ENCODE measurements around the gene SRGAP1. TPM values are rescaled to one million over a fixed set of nuclear protein-coding genes. Genes with fewer than 3 reads are reported as not detected.
"Not testable (repeated sequence)": the region's sequence is repeated elsewhere in the genome, so short reads cannot be mapped to it uniquely, and the experiment has no call there.

The SRGAP1 gene
- total RNA-seq, 1 donor from 2014 or later: 3.0 TPM

DNA sequence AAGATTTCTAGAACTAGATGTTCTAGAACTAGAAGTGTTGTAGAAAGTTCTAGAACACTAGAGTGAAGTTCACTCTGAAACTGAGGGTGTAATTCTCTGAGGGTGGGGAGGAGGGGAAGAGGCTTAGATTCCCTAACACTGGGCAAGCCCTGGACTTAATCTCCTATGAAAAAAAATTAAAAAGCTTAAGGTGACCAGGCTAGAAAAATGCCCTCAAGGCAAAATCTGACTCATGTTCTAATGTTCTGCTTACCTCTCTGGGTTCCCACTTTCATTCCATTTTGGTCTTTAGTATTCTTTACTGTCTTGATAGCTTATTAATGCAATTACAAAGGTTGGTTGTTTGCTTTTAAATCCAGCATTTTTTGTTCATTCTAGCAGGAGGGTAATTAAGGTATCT lies 276.1 kb downstream of the SRGAP1 start:
- peaks cover 11% of the 10 kb centered on the region for H3K36me3 Mint-ChIP-seq
- no peak overlapping the region for H3K9ac ChIP-seq
- no peaks in the 10 kb centered on the region for H3K79me2 ChIP-seq (ENCODE audit: low read depth)
- H3K4me1 Mint-ChIP-seq: no peaks in the 10 kb centered on the region
- DNase-seq (ENCODE audit: low spot score): no peak
- H3K27me3 Mint-ChIP-seq (ENCODE audit: insufficient read depth, low read depth): no peaks in the 10 kb centered on the region
- no peaks in the 10 kb centered on the region for H3K27me3 ChIP-seq
- H3K27ac Mint-ChIP-seq: no peak overlapping the region
- H4K20me1 ChIP-seq (ENCODE audit: low read depth): no peaks in the 10 kb centered on the region
- H3K4me2 ChIP-seq: no peak overlapping the region
- TF ChIP-seq, protein P1, sequence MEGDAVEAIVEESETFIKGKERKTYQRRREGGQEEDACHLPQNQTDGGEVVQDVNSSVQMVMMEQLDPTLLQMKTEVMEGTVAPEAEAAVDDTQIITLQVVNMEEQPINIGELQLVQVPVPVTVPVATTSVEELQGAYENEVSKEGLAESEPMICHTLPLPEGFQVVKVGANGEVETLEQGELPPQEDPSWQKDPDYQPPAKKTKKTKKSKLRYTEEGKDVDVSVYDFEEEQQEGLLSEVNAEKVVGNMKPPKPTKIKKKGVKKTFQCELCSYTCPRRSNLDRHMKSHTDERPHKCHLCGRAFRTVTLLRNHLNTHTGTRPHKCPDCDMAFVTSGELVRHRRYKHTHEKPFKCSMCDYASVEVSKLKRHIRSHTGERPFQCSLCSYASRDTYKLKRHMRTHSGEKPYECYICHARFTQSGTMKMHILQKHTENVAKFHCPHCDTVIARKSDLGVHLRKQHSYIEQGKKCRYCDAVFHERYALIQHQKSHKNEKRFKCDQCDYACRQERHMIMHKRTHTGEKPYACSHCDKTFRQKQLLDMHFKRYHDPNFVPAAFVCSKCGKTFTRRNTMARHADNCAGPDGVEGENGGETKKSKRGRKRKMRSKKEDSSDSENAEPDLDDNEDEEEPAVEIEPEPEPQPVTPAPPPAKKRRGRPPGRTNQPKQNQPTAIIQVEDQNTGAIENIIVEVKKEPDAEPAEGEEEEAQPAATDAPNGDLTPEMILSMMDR (IDR thresholded peaks at IDR 0.05): no peak
- TF ChIP-seq EZH2 (IDR thresholded peaks at IDR 0.05) (no peak), EZH2phosphoT487 (IDR thresholded peaks at IDR 0.05) (no peak)
- H3K27ac ChIP-seq: no peak overlapping the region
- no peaks in the 10 kb centered on the region for H3K9me3 ChIP-seq (ENCODE audit: low read depth)
- no peaks in the 10 kb centered on the region for H3K9me3 Mint-ChIP-seq
- no peak overlapping the region for H3K4me3 Mint-ChIP-seq
- H3K4me1 ChIP-seq: no peaks in the 10 kb centered on the region
- H3F3A ChIP-seq (ENCODE audit: low read depth): no peaks in the 10 kb centered on the region
- no peak overlapping the region for H3K4me3 ChIP-seq
- no peak overlapping the region for H2AFZ ChIP-seq (replicated peaks)
- no peaks in the 10 kb centered on the region for H3K36me3 ChIP-seq

- H3K27ac ChIP-seq, H3K4me3 ChIP-seq, H3K4me1 Mint-ChIP-seq: not testable (repeated sequence)
Measured at GRCh38 chr12:64121086-64121485, 276.6 kb downstream of the SRGAP1 start.

GRCh38 chr12:64122154-64122553 lies 277.7 kb downstream of the SRGAP1 start:
- no peak overlapping the region for H3K27ac Mint-ChIP-seq
- H3K36me3 Mint-ChIP-seq: peaks cover 5% of the 10 kb centered on the region
- TF ChIP-seq, protein P1 (IDR thresholded peaks at IDR 0.05): no peak
- TF ChIP-seq EZH2phosphoT487 (IDR thresholded peaks at IDR 0.05) (no peak), EZH2 (IDR thresholded peaks at IDR 0.05) (no peak)
- H3K9me3 Mint-ChIP-seq: no peaks in the 10 kb centered on the region
- Histone ChIP-seq H3K4me1 (no peaks in the 10 kb centered on the region), H3K36me3 (no peaks in the 10 kb centered on the region), H3K79me2 (ENCODE audit: low read depth) (no peaks in the 10 kb centered on the region), H3K27me3 (no peaks in the 10 kb centered on the region), H3K4me3 (no peak overlapping the region), H3K9me3 (ENCODE audit: low read depth) (no peaks in the 10 kb centered on the region), H4K20me1 (ENCODE audit: low read depth) (no peaks in the 10 kb centered on the region), H2AFZ (replicated peaks) (no peak overlapping the region), H3K4me2 (no peak overlapping the region), H3F3A (ENCODE audit: low read depth) (no peaks in the 10 kb centered on the region), H3K9ac (no peak overlapping the region), H3K27ac (no peak overlapping the region)
- H3K4me1 Mint-ChIP-seq: no peaks in the 10 kb centered on the region
- no peak overlapping the region for H3K4me3 Mint-ChIP-seq
- H3K27me3 Mint-ChIP-seq (ENCODE audit: insufficient read depth, low read depth): no peaks in the 10 kb centered on the region
- DNase-seq (ENCODE audit: low spot score): no peak

More at GRCh38 chr12:64121086-64121485, 276.6 kb downstream of the SRGAP1 start:
- not testable (repeated sequence) for H3K27ac Mint-ChIP-seq; H3F3A ChIP-seq (ENCODE audit: low read depth); H3K9ac ChIP-seq; H3K9me3 Mint-ChIP-seq; H3K4me2 ChIP-seq; H3K79me2 ChIP-seq (ENCODE audit: low read depth); H3K27me3 Mint-ChIP-seq (ENCODE audit: insufficient read depth, low read depth); H3K27me3 ChIP-seq; H3K4me1 ChIP-seq; H3K36me3 Mint-ChIP-seq; DNase-seq (ENCODE audit: low spot score); H3K9me3 ChIP-seq (ENCODE audit: low read depth); H4K20me1 ChIP-seq (ENCODE audit: low read depth); H2AFZ ChIP-seq (replicated peaks); H3K36me3 ChIP-seq; H3K4me3 Mint-ChIP-seq

- Histone ChIP-seq H2AFZ (replicated peaks) (no peak overlapping the region), H3K79me2 (ENCODE audit: low read depth) (no peaks in the 10 kb centered on the region), H3K4me1 (no peaks in the 10 kb centered on the region), H3K4me2 (no peak overlapping the region), H3K4me3 (no peak overlapping the region), H3K9ac (no peak overlapping the region), H4K20me1 (ENCODE audit: low read depth) (no peaks in the 10 kb centered on the region), H3K27me3 (no peaks in the 10 kb centered on the region), H3K27ac (no peak overlapping the region), H3K9me3 (ENCODE audit: low read depth) (no peaks in the 10 kb centered on the region), H3F3A (ENCODE audit: low read depth) (no peaks in the 10 kb centered on the region), H3K36me3 (no peaks in the 10 kb centered on the region)
- Mint-ChIP-seq H3K27ac (no peak overlapping the region), H3K4me1 (no peaks in the 10 kb centered on the region), H3K27me3 (ENCODE audit: insufficient read depth, low read depth) (peaks cover 2% of the 10 kb centered on the region), H3K9me3 (no peaks in the 10 kb centered on the region), H3K36me3 (peaks cover 10% of the 10 kb centered on the region), H3K4me3 (no peak overlapping the region)
- DNase-seq (ENCODE audit: low spot score): no peak
- TF ChIP-seq EZH2phosphoT487 (IDR thresholded peaks at IDR 0.05) (no peak), EZH2 (IDR thresholded peaks at IDR 0.05) (no peak)
- TF ChIP-seq, protein P1 (IDR thresholded peaks at IDR 0.05): no peak
Measured at GRCh38 chr12:64122995-64123394, 278.5 kb downstream of the SRGAP1 start.
